Natural killer cell (primary cell): ENCODE results near the gene THOC6. TPM values are rescaled to one million over a fixed set of nuclear protein-coding genes. Genes with fewer than 3 reads are reported as not detected.
"Not testable (repeated sequence)": the region's sequence is repeated elsewhere in the genome, so short reads cannot be mapped to it uniquely, and the experiment has no call there.

ENCODE experiments used
- ATAC-seq, 3 donors: fragments of 150-1000 bp in 2 of 3; fragments of 200-7000 bp in 1 of 3; cut with Tn5 transposase; 1 replicate in 1 of 3; 2 replicates in 2 of 3; pipeline ENCODE4 v1.10.0; 2021; ENCODE audit warnings: mild to moderate bottlenecking in 2 of 3, moderate library complexity in 2 of 3
- DNase-seq, 2 donors: peaks; one replicate each; pipeline versions ENCODE4 v3.0.0 to v3.0.0-alpha.2; 2013 to 2021; ENCODE audit warnings: mixed read lengths in 1 of 2
- H3K27ac ChIP-seq: one replicate; pipeline ENCODE4 v1.5.1; 2013; ENCODE audit warnings: mild to moderate bottlenecking, low read length
- H3K27me3 ChIP-seq: one replicate; pipeline ENCODE4 v1.6.1; 2013; ENCODE audit warnings: low read length; ENCODE audit not compliant: control insufficient read depth, insufficient read depth
- H3K36me3 ChIP-seq: one replicate; pipeline ENCODE4 v1.6.1; 2013; ENCODE audit warnings: low read length; ENCODE audit not compliant: control insufficient read depth, insufficient read depth
- H3K4me1 ChIP-seq: one replicate; pipeline ENCODE4 v1.6.1; 2013; ENCODE audit warnings: low read length; ENCODE audit not compliant: control insufficient read depth, insufficient read depth
- H3K4me3 ChIP-seq: one replicate; pipeline ENCODE4 v1.5.1; 2013; ENCODE audit warnings: low read length
- H3K9me3 ChIP-seq: one replicate; pipeline ENCODE4 v1.6.1; 2013; ENCODE audit warnings: low read length; ENCODE audit not compliant: control insufficient read depth, insufficient read depth
- H3K27ac Mint-ChIP-seq, 2 donors: one replicate each; pipeline ENCODE4 v1.8.0; 2022; ENCODE audit warnings: mild to moderate bottlenecking in 2 of 2, mixed read lengths in 2 of 2, moderate library complexity in 1 of 2
- H3K27me3 Mint-ChIP-seq, 2 donors: one replicate each; pipeline ENCODE4 v1.8.0; 2022; ENCODE audit warnings: low read depth in 2 of 2, mixed read lengths in 2 of 2
- H3K36me3 Mint-ChIP-seq: one replicate; pipeline ENCODE4 v1.8.0; 2022; ENCODE audit warnings: mixed read lengths
- H3K4me1 Mint-ChIP-seq, 2 donors: one replicate each; pipeline ENCODE4 v1.8.0; 2022; ENCODE audit warnings: mixed read lengths in 2 of 2
- H3K4me3 Mint-ChIP-seq: one replicate; pipeline ENCODE4 v1.8.0; 2022; ENCODE audit warnings: mild to moderate bottlenecking, moderate library complexity, mixed read lengths
- H3K9me3 Mint-ChIP-seq, 2 donors: one replicate each; pipeline ENCODE4 v1.8.0; 2022; ENCODE audit warnings: mixed read lengths in 2 of 2
- WGBS: methylation state at CpG from one replicate; pipeline ENCODE4 v1.1.7; 2013; ENCODE audit warnings: missing lambda C conversion rate; ENCODE audit not compliant: insufficient coverage; 5-methylcytosine and 5-hydroxymethylcytosine counted together
- intact Hi-C: fragments of 100-400 bp; cut with micrococcal nuclease; formaldehyde crosslinking; loops from one replicate; pipeline ENCODE4 v1.14.2; 2022
- total RNA-seq, 4 donors: library from RNA; stranded (reverse); fragments of 120-200 nt in 1 of 4; gene quantifications; one replicate each; pipeline versions ENCODE4 v1.2.3 to v1.2.4, GENCODE V29; 2013 to 2022
- TF ChIP-seq, protein P1 (sequence below): fragments of 200-600 bp; IDR thresholded peaks from one replicate; pipeline ENCODE4 v1.8.0; 2022; ENCODE audit warnings: antibody characterized with exemption

The THOC6 gene
- total RNA-seq, 3 donors from 2014 or later (not counting 1 experiment from before 2014, with no cell fraction given): 17.1 to 21.5 (median 17.2) TPM

DNA sequence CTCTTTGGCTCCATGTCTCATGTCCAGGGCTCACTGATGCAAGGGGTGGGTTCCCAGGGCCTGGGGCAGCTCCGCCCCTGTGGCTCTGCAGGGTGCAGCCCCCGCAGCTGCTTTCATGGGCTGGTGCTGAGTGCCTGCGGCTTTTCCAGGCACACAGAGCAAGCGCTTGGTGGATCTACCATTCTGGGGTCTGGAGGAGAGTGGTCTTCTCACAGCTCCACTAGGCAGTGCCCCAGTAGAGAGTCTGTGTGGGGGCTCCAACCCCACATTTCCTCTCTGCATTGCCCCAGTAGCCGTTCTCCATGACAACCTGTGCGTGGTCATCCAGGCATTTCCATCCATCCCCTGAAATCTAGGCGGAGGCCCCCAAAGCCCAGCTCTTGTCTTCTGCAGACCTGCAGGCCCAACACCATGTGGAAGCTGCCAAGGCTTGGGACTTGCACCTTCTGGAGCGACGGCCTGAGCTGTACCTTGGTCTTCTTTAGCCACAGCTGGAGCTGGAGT lies 46.8 kb downstream of the THOC6 start:
- peaks cover 74 to 89% of the 10 kb centered on the region in 2 donors for H3K4me1 Mint-ChIP-seq
- DNase-seq (no peak), ATAC-seq (no peak)
- peak overlapping the region; percentile 92 to 95 for H3K27ac Mint-ChIP-seq
- H3K27ac ChIP-seq: peak overlapping the region; percentile 2
- peak overlapping the region; percentile 73 for H3K4me3 Mint-ChIP-seq
- TF ChIP-seq, protein P1, sequence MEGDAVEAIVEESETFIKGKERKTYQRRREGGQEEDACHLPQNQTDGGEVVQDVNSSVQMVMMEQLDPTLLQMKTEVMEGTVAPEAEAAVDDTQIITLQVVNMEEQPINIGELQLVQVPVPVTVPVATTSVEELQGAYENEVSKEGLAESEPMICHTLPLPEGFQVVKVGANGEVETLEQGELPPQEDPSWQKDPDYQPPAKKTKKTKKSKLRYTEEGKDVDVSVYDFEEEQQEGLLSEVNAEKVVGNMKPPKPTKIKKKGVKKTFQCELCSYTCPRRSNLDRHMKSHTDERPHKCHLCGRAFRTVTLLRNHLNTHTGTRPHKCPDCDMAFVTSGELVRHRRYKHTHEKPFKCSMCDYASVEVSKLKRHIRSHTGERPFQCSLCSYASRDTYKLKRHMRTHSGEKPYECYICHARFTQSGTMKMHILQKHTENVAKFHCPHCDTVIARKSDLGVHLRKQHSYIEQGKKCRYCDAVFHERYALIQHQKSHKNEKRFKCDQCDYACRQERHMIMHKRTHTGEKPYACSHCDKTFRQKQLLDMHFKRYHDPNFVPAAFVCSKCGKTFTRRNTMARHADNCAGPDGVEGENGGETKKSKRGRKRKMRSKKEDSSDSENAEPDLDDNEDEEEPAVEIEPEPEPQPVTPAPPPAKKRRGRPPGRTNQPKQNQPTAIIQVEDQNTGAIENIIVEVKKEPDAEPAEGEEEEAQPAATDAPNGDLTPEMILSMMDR: no peak
- WGBS: 92% methylated on average over 9 of the region's 9 CpGs
- H3K4me3 ChIP-seq: no peak overlapping the region
- no peaks in the 10 kb centered on the region for H3K27me3 ChIP-seq
- no peaks in the 10 kb centered on the region for H3K9me3 Mint-ChIP-seq
- H3K36me3 Mint-ChIP-seq: no peaks in the 10 kb centered on the region
- intact Hi-C loops: no loop called here
- peaks cover 99% of the 10 kb centered on the region for H3K4me1 ChIP-seq
- H3K36me3 ChIP-seq: peaks cover 13% of the 10 kb centered on the region
- H3K9me3 ChIP-seq: no peaks in the 10 kb centered on the region
- no peaks in the 10 kb centered on the region for H3K27me3 Mint-ChIP-seq

GRCh38 chr16:3071655-3072054 lies 47.8 kb downstream of the THOC6 start:
- ATAC-seq: no peak
- intact Hi-C loops: no loop called here
- 96% methylated on average over 7 of the region's 7 CpGs for WGBS
- Mint-ChIP-seq H3K27me3 (no peaks in the 10 kb centered on the region), H3K4me1 (peaks cover 80 to 90% of the 10 kb centered on the region in 2 donors), H3K9me3 (no peaks in the 10 kb centered on the region), H3K36me3 (no peaks in the 10 kb centered on the region), H3K27ac (peak overlapping the region; percentile 92 to 95), H3K4me3 (peak overlapping the region; percentile 60)
- no peaks in the 10 kb centered on the region for H3K9me3 ChIP-seq
- H3K27ac ChIP-seq: peak overlapping the region; percentile 22
- no peak overlapping the region for H3K4me3 ChIP-seq
- TF ChIP-seq, protein P1: no peak
- no peak for DNase-seq
- peaks cover 13% of the 10 kb centered on the region for H3K36me3 ChIP-seq
- H3K4me1 ChIP-seq: peaks cover 99% of the 10 kb centered on the region
- H3K27me3 ChIP-seq: no peaks in the 10 kb centered on the region

DNA sequence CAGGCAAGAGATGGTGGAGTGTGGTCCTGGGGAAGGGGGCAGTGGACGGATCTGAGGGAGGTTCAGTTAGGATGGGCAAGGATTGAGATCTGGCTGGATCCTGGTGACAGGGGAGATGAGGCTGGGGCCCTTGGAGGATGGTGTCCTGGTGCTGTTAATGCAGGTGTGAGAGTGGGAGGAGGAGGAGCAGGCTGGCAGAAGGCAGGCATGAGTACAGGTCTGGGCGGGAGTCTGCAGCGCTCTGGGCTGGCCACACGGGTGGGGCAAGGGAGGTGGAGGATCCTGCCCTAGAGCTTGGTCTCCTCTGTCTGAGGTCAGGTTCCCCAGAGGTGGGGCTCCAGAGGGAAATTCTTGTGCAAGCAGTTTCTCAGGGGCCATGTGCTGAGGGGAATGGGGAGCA lies 48.3 kb downstream of the THOC6 start:
- Histone ChIP-seq H3K4me1 (peaks cover 99% of the 10 kb centered on the region), H3K27ac (peak overlapping the region; percentile 26), H3K36me3 (peaks cover 13% of the 10 kb centered on the region)
- peak overlapping the region; percentile 60 for H3K4me3 Mint-ChIP-seq
- ATAC-seq, H3K27me3 Mint-ChIP-seq, intact Hi-C loops, H3K27me3 ChIP-seq, H3K9me3 Mint-ChIP-seq, H3K4me3 ChIP-seq, H3K36me3 Mint-ChIP-seq, H3K9me3 ChIP-seq: not testable (repeated sequence)
- peaks cover 83 to 91% of the 10 kb centered on the region in 2 donors for H3K4me1 Mint-ChIP-seq
- peak in 1 of 2 donors; percentile 50 for DNase-seq
- 17% methylated on average over 3 of the region's 4 CpGs for WGBS
- peak overlapping the region; percentile 92 to 95 for H3K27ac Mint-ChIP-seq

DNA sequence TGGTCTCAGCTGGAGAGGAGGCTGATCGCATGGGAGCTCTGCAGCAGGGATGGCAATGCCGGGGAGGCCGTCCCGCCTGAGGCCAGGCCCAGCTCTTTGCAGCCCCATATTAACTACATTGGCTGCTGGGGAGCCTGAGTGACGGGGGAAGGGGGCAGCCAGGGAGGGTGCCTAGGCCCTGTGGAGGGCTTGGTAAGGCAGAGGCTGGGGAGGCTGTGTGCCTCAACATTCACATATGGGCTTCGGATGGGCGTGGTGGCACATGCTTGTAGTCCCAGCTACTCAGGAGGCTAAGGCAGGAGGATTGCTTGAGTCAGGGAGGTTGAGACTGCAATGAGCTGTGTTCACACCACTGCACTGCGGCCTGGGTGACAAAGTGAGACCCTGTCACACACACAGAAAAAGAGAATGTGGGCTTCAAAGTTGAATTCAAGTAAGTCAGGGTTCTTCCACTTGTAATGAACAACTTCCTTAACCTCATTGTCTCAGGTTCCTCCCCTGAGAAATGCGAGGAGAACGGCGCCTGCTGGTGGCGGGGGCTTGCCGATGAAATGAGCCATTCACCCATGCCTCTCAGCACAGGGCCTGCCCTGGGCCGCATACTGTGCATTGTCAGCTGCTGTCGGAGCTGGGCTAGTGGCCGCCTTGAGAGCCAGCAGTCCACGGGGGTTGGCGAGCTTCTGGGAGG lies 48.9 kb downstream of the THOC6 start:
- H3K4me3 ChIP-seq, H3K9me3 Mint-ChIP-seq, H3K9me3 ChIP-seq, intact Hi-C loops, H3K27me3 Mint-ChIP-seq, H3K36me3 Mint-ChIP-seq, H3K27me3 ChIP-seq: not testable (repeated sequence)
- peak; percentile 43 to 54 (median 53) for ATAC-seq
- peak overlapping the region; percentile 74 for H3K4me3 Mint-ChIP-seq
- peaks cover 84 to 91% of the 10 kb centered on the region in 2 donors for H3K4me1 Mint-ChIP-seq
- WGBS: 15% methylated on average over 8 of the region's 18 CpGs
- DNase-seq: peak in 1 of 2 donors; percentile 72
- Histone ChIP-seq H3K27ac (peak overlapping the region; percentile 65), H3K36me3 (peaks cover 11% of the 10 kb centered on the region), H3K4me1 (peaks cover 99% of the 10 kb centered on the region)
- H3K27ac Mint-ChIP-seq: peak overlapping the region; percentile 92 to 97
